Measurements from ENCODE around the gene TIMP1.

Gene TIMP1

GRCh38 chrX:47608130-47608810 lies 26.0 kb downstream of the TIMP1 start:
- no peak for DNase-seq

- DNase-seq = no peak
Measured at GRCh38 chrX:47610511-47610910, 28.3 kb downstream of the TIMP1 start.

GRCh38 chrX:47611489-47611888 lies 29.3 kb downstream of the TIMP1 start:
- DNase-seq = no peak

- no peak for DNase-seq
Measured at GRCh38 chrX:47611926-47612325, 29.7 kb downstream of the TIMP1 start.

- DNase-seq = no peak
Measured at GRCh38 chrX:47612418-47612817, 30.2 kb downstream of the TIMP1 start.

- DNase-seq = no peak
Measured at GRCh38 chrX:47613082-47613481, 30.8 kb downstream of the TIMP1 start.

- no peak for DNase-seq
Measured at GRCh38 chrX:47614618-47615017, 32.4 kb downstream of the TIMP1 start.

GRCh38 chrX:47618923-47619485 lies 36.8 kb downstream of the TIMP1 start:
- no peak for DNase-seq

- DNase-seq = peak; percentile 85
Measured at GRCh38 chrX:47619486-47620302, 37.5 kb downstream of the TIMP1 start, which contains the start of gene SYN1. Gene SYN1 (minus strand): TSS chrX:47619857. CDS start chrX:47619728, 129 bp downstream.

- DNase-seq = no peak
Measured at GRCh38 chrX:47620303-47620685, 38.1 kb downstream of the TIMP1 start.

- no peak for DNase-seq
Measured at GRCh38 chrX:47621851-47622250, 39.6 kb downstream of the TIMP1 start.

GRCh38 chrX:47623540-47624027 lies 41.3 kb downstream of the TIMP1 start:
- peak; percentile 50 for DNase-seq

- no peak for DNase-seq
Measured at GRCh38 chrX:47625365-47625764, 43.1 kb downstream of the TIMP1 start.

- DNase-seq = no peak
Measured at GRCh38 chrX:47628982-47629381, 46.7 kb downstream of the TIMP1 start.

- DNase-seq = no peak
Measured at GRCh38 chrX:47629419-47630200, 47.4 kb downstream of the TIMP1 start, which contains the start of gene CFP. Gene CFP (minus strand): TSS chrX:47629930. CDS start chrX:47629844, 86 bp downstream.

- no peak for DNase-seq
Measured at GRCh38 chrX:47631676-47632075, 49.4 kb downstream of the TIMP1 start.

GRCh38 chrX:47632666-47633065 lies 50.4 kb downstream of the TIMP1 start:
- DNase-seq = no peak

- no peak for DNase-seq
Measured at GRCh38 chrX:47633689-47634590, 51.7 kb downstream of the TIMP1 start.

GRCh38 chrX:47634871-47635575 lies 52.8 kb downstream of the TIMP1 start:
- peak; percentile 43 for DNase-seq
